HG03159 (cell line): ENCODE measurements around the gene TMF1.

Experiments
- ATAC-seq: cut with Tn5 transposase; IDR thresholded peaks from one replicate; pipeline ENCODE4 v1.9.1; 2021; ENCODE audit warnings: mild to moderate bottlenecking, moderate library complexity; ENCODE audit not compliant: unreplicated experiment

Gene TMF1

GRCh38 chr3:69013253-69014021 lies 38.7 kb downstream of the TMF1 start, which contains the start of gene EOGT:
Gene EOGT (minus strand): TSS chr3:69013684. CDS start chr3:69009846, 3,838 bp downstream.
- ATAC-seq: peak; percentile 79

GRCh38 chr3:69012800-69013252 lies 39.3 kb downstream of the TMF1 start:
- peak; percentile 39 for ATAC-seq

- no peak for ATAC-seq
Observed at GRCh38 chr3:69012100-69012799, 39.9 kb downstream of the TMF1 start.

DNA sequence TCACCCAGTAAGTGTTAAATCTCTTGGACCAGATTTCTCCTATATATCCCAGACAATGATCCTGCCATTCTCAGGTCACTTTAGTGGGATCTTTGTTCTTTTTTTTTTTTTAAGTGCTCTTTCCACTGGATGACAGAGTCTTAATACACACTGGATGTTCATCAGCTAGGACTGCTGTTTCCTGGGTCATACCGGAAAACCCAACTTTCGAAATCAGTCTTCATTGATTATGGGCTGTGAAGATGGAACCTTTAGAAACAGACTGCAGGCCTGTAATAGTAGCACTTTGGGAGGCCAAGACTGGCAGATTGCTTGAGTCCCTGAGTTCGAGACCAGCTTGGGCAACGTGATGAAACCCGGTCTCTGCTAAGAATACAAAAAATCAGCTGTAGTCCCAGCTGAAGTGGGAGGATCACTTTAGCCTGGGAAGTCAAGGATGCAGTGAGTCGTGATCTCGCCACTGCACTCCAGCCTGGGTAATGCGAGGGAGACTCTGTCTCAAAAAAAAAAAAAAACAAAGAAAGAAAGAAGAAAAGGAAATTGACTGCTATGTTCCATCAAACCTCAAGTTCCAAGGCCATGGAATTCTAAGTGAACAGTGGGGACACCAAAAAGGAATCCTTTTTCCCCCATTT lies 40.9 kb downstream of the TMF1 start:
- ATAC-seq: no peak

DNA sequence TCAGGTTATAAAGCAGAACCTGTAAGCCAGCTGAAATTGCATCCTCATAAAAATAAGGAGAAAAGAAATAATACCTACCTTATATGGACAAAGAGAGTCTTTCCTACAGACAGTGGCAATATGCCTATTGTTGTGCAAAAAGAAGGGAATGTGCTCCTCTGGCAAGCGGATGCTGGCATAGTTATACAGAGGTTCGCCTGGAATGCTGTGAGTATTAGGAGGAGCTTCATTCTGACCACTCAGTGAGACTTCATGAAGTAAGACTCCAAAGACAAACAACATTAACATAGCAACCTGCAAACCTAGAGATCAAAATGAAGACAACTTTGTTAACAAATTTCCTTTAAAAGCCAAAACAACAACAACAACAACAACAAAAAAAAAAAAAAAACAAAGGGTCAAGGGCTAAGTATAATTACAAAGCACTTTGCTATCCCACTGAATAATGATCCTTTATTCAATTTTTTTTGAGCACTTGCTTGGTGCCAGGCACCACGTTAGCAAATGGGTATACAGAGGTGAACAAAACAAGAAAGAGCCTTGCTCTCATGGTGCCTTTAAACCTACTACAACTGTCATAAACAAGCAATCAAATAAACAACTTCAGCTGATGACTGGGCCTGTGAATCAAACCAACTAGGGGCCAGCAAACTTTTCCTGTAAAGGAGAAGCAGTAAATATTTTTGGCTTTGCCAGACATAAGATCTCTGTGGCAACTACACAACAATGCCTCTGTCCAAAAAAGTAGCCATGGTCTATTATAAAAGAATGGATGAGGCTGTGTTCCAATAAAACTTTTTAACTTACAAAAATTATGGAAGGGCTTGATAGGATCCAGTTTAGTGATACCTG lies 42.3 kb downstream of the TMF1 start:
- ATAC-seq: no peak

DNA sequence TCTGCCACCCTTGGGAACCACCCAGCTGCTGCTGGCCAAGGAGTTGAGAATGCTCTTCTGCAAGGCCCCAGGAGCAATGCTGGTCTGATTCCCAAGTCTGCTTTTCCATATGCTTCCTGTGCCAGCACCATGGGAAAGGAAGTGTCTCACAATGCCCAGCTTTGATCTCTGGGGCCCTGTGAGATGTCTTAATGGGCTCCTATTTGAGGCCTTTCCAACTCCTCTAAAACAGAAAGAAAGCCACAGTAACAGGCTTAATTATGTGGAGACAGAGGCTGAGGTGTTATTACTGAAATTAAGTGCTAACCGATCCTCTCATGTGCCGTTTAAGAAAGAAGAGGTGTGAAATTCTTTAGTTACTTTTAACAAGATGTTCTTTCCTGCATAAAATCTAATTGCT lies 43.2 kb downstream of the TMF1 start:
- ATAC-seq: no peak

DNA sequence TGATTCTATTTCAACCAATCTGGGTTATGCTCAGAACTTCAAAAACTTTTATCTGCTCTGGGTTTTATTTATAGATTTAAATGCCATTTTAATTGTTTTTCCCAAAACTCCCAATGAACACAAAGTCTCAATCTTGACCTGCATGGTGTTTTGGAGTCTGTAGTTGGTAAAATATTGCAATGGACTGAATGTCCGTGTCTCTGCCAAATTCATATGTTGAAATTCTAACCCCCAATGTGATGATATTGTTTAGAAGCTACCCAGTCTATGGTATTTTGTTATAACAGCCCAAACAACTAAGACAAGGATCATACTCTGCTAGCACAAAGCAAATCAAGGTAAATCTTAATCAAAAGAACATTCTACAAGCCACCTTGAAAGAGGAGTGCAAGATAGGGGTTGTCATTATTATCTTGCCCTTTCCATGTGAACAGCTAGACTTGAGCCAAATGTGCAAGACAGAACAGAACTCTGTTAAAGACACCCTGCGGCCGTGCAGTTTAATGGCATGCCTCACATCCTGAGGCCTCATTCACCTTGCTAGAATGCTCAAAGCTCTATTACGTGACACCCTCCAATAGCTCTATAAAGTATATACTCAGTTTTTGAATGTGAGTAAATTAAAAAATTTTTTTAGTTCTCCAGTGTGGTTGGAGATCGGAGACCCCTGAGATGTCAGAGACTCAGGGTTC lies 46.2 kb downstream of the TMF1 start:
- no peak for ATAC-seq

- ATAC-seq: no peak
Observed at GRCh38 chr3:69005071-69005790, 46.9 kb downstream of the TMF1 start.

GRCh38 chr3:69004138-69004537 lies 48.0 kb downstream of the TMF1 start:
- no peak for ATAC-seq

- no peak for ATAC-seq
Observed at GRCh38 chr3:68999605-69000004, 52.5 kb downstream of the TMF1 start.

DNA sequence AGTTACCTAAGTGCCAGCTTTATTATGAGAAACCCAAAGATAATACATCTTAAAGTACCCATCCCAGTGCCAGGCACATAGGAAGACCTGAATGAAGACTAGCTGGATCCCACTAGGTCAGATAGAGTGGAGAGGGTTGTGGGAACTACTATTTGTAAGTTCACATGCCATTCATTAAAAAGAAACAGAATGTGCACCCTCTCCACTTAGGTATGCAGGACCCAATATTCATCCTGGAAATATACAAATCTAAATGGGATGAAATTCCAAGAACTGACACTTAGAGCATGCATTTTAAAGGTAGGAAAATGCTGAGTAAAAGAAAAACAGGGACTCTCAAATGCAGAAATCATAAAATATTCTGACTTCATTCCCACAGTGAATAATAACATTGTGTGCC lies 53.0 kb downstream of the TMF1 start:
- no peak for ATAC-seq

DNA sequence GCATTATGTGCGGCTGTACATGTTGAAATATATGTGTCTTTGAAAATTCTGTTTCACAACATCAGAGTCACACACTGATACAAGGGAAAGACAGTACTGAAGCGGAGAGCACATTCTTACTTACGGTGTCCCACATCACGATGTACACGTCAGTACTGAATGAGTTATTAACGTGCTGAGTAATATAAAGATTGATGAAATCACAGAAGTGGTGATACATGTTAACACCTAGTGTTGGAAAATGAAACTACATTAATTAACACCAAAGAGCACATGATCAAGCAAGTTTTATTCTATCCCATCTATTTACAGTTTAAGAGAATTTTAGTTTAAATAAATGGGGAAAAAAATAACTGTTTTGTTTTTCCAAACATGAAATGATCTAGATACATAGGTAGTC lies 54.2 kb downstream of the TMF1 start:
- ATAC-seq: no peak

DNA sequence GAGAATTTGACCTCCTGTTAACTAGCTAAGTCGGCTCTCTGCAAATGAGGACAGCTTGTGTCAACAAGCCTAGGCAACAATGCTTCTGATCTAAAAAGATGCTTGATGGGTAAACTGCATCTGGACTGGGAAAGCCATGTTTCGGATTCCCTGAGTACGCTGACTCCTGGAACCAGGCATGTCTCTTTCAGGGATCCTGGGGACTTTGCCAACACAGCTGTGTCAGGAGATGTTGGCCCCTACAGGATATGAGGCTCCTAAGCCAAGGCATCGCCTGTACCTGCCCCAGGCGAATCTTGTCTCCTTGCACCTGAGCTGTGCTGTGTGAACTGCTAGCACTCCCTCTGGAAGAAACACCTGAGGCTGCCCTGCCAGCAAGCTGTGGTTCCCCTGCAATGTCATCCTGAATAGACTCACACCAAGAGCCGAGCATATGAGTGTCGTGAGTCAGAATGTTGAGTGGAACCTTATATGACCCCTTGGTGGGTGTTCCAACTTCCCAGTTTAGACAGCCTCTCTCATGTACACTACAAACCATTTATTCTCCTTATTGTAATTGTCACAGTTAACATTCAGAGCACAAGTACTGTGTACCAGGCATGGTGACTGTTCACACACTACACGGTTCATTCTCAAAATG lies 55.7 kb downstream of the TMF1 start:
- ATAC-seq: no peak

DNA sequence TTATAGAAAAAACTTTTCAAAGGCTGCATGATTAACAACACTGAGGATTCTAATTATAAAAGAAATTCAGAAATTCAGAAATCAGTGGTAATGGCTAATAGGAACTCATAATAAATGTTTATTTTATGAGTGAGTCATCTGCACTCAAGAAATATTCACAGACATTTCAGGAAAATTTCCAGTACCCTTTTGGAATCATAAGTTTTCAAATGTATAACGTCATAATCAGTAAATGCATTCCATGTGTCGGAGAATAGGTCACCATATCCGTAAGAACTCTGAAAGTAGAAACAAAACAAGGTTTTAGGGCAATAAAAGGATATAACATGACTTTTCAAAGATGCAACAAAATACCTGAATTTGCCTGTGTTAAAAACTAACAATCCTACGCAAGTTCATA lies 63.4 kb downstream of the TMF1 start:
- no peak for ATAC-seq

GRCh38 chr3:68987322-68987721 lies 64.8 kb downstream of the TMF1 start:
- ATAC-seq: no peak

DNA sequence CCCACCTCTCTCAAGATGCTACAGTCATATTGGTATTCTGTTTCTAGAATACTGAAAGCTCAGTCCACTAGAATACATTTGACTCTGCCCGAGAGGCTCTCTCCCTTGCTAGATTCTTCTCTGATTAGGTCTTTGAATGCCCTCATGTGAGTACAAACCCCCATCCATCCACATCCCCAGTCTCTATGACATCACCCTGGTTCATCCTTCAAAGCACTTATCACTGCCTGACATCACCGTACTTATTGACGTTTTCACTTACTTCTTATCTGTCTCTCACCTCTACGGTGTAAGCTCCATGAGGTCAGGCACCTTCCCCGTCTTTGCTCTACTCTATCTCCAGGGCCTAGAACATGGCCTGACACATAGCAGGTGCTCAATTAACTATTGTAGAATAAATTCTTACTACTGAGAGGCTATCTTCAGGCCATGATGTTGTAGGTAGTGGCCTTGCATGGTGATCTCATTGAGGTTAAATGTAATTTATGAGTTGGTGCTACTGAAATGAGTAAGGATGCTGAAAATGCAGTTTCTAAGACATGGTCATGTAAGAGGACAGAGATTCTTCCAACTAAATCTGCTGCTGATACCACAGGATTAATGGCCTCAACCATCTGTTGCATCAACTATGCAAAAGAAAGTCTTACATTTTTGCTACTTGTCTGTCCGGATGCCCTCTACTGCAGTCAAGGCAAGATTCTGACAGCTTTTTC lies 65.5 kb downstream of the TMF1 start:
- ATAC-seq: no peak

DNA sequence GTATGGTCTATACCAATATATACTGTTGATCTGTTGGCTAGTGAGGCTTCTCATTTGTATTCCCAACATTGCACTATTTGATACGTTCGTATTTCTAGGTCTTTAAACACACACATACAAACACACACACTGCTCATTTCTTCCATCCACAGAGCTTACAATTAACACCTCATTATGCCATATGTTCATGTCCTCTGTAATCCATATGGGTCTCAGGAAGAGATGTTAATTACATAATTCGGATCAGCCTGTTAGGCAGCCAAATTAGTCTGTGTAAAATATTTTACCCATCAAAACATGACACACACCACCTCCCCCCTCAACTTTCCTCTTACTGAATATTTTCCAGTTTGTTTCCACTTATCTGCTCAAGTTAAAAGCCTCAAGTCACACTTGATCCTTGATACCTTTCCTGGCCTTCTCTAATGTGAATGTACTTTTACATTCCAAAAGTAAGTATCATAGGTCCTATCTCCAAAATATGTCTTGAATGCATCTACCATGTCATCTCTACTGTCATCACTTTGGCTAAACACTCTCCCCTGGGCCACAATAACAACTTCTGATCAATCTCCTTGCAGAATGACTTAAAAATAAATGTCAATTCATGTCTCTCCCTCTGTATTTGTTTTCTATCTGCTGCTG lies 66.9 kb downstream of the TMF1 start:
- ATAC-seq: no peak

- ATAC-seq: no peak
Observed at GRCh38 chr3:68984011-68984530, 68.1 kb downstream of the TMF1 start.
